IPS-18c (cell line): ENCODE measurements around the gene KRTAP12-4.
"Not testable (repeated sequence)": the region's sequence is repeated elsewhere in the genome, so short reads cannot be mapped to it uniquely, and the experiment has no call there.

Experiments used
- H3K4me3 ChIP-seq: 2 replicates; pipeline ENCODE4 v1.7.0; 2013; ENCODE audit warnings: low read depth, mild to moderate bottlenecking, low read length, moderate library complexity; ENCODE audit not compliant: insufficient read depth
- H3K9me3 ChIP-seq: one replicate; pipeline ENCODE4 v1.6.1; 2013; ENCODE audit warnings: mild to moderate bottlenecking, low read length, moderate library complexity; ENCODE audit not compliant: control insufficient read depth, insufficient read depth

Gene KRTAP12-4

GRCh38 chr21:44666401-44667320, 12.2 kb upstream of the KRTAP12-4 start, which contains the start of gene KRTAP12-2:
Gene KRTAP12-2 (minus strand): TSS chr21:44666927. CDS start chr21:44666886, 41 bp downstream.
- Histone ChIP-seq H3K9me3 (peaks cover 11% of the 10 kb centered on the region), H3K4me3 (no peak within 1 kb of the TSS)

- Histone ChIP-seq H3K4me3 (no peak overlapping the region), H3K9me3 (no peaks in the 10 kb centered on the region)
These were observed 10.2 kb upstream of the KRTAP12-4 start for GRCh38 chr21:44664691-44665090.

- not testable (repeated sequence) for H3K4me3 ChIP-seq, H3K9me3 ChIP-seq
These were observed 7.1 kb upstream of the KRTAP12-4 start for GRCh38 chr21:44661567-44661966.

GRCh38 chr21:44658913-44659595, 4.6 kb upstream of the KRTAP12-4 start:
- H3K4me3 ChIP-seq = no peak overlapping the region
- H3K9me3 ChIP-seq = no peaks in the 10 kb centered on the region

- no peaks in the 10 kb centered on the region for H3K9me3 ChIP-seq
- no peak overlapping the region for H3K4me3 ChIP-seq
These were observed 4.1 kb upstream of the KRTAP12-4 start for GRCh38 chr21:44658541-44658910.

- H3K4me3 ChIP-seq = no peak within 1 kb of the TSS
These were observed 3.4 kb upstream of the KRTAP12-4 start, which contains the start of gene KRTAP12-3 for GRCh38 chr21:44657635-44658540. Gene KRTAP12-3 (plus strand): TSS chr21:44657932. CDS start chr21:44657980, 48 bp downstream.

GRCh38 chr21:44656868-44657267, 2.4 kb upstream of the KRTAP12-4 start:
- Histone ChIP-seq H3K4me3 (no peak overlapping the region), H3K9me3 (no peaks in the 10 kb centered on the region)

More at GRCh38 chr21:44657635-44658540, 3.4 kb upstream of the KRTAP12-4 start, which contains the start of gene KRTAP12-3:
- H3K9me3 ChIP-seq = no peaks in the 10 kb centered on the region

- Histone ChIP-seq H3K4me3 (no peak overlapping the region), H3K9me3 (no peaks in the 10 kb centered on the region)
These were observed 543 bp downstream of the KRTAP12-4 start for GRCh38 chr21:44653656-44654575.

- Histone ChIP-seq H3K4me3 (no peak overlapping the region), H3K9me3 (no peaks in the 10 kb centered on the region)
These were observed 1.3 kb downstream of the KRTAP12-4 start for GRCh38 chr21:44653123-44653522.

- Histone ChIP-seq H3K4me3 (no peak overlapping the region), H3K9me3 (peaks cover 2% of the 10 kb centered on the region)
These were observed 3.3 kb downstream of the KRTAP12-4 start for GRCh38 chr21:44650973-44651675.

GRCh38 chr21:44650265-44650972, 4.0 kb downstream of the KRTAP12-4 start:
- Histone ChIP-seq H3K9me3 (peaks cover 2% of the 10 kb centered on the region), H3K4me3 (no peak overlapping the region)

- H3K4me3 ChIP-seq = no peak overlapping the region
- H3K9me3 ChIP-seq = peaks cover 2% of the 10 kb centered on the region
These were observed 4.8 kb downstream of the KRTAP12-4 start for GRCh38 chr21:44649521-44650100.

GRCh38 chr21:44648557-44649311, 5.7 kb downstream of the KRTAP12-4 start:
- Histone ChIP-seq H3K4me3 (no peak overlapping the region), H3K9me3 (peaks cover 2% of the 10 kb centered on the region)

- no peak overlapping the region for H3K4me3 ChIP-seq
- H3K9me3 ChIP-seq = peaks cover 2% of the 10 kb centered on the region
These were observed 7.3 kb downstream of the KRTAP12-4 start for GRCh38 chr21:44647222-44647552.
